Measurements from ENCODE around the gene HDLBP.

The HDLBP gene

GRCh38 chr2:241214766-241215165 lies 100.7 kb downstream of the HDLBP start:
- H3K4me3 ChIP-seq (ENCODE audit: low read depth, low read length): no peak overlapping the region

- H3K4me3 ChIP-seq (ENCODE audit: low read depth, low read length): no peak overlapping the region
These were observed 101.3 kb downstream of the HDLBP start for GRCh38 chr2:241214209-241214608.

GRCh38 chr2:241213567-241213966 lies 101.9 kb downstream of the HDLBP start:
- no peak overlapping the region for H3K4me3 ChIP-seq (ENCODE audit: low read depth, low read length)

- H3K4me3 ChIP-seq (ENCODE audit: low read depth, low read length): no peak overlapping the region
These were observed 102.4 kb downstream of the HDLBP start for GRCh38 chr2:241213041-241213440.

GRCh38 chr2:241211276-241211675 lies 104.2 kb downstream of the HDLBP start:
- H3K4me3 ChIP-seq (ENCODE audit: low read depth, low read length): no peak overlapping the region

- no peak overlapping the region for H3K4me3 ChIP-seq (ENCODE audit: low read depth, low read length)
These were observed 106.2 kb downstream of the HDLBP start for GRCh38 chr2:241209271-241209670.

- H3K4me3 ChIP-seq (ENCODE audit: low read depth, low read length): no peak overlapping the region
These were observed 107.4 kb downstream of the HDLBP start for GRCh38 chr2:241208058-241208457.

GRCh38 chr2:241207641-241208040 lies 107.8 kb downstream of the HDLBP start:
- no peak overlapping the region for H3K4me3 ChIP-seq (ENCODE audit: low read depth, low read length)

GRCh38 chr2:241207151-241207550 lies 108.3 kb downstream of the HDLBP start:
- H3K4me3 ChIP-seq (ENCODE audit: low read depth, low read length): no peak overlapping the region

- no peak overlapping the region for H3K4me3 ChIP-seq (ENCODE audit: low read depth, low read length)
These were observed 110.4 kb downstream of the HDLBP start for GRCh38 chr2:241205086-241205485.

- H3K4me3 ChIP-seq (ENCODE audit: low read depth, low read length): no peak overlapping the region
These were observed 111.0 kb downstream of the HDLBP start for GRCh38 chr2:241204490-241204889.

GRCh38 chr2:241204010-241204384 lies 111.5 kb downstream of the HDLBP start:
- H3K4me3 ChIP-seq (ENCODE audit: low read depth, low read length): no peak overlapping the region

- no peak overlapping the region for H3K4me3 ChIP-seq (ENCODE audit: low read depth, low read length)
These were observed 112.1 kb downstream of the HDLBP start for GRCh38 chr2:241203218-241204009.

GRCh38 chr2:241202681-241203080 lies 112.8 kb downstream of the HDLBP start:
- H3K4me3 ChIP-seq (ENCODE audit: low read depth, low read length): no peak overlapping the region

- H3K4me3 ChIP-seq (ENCODE audit: low read depth, low read length): no peak overlapping the region
These were observed 113.2 kb downstream of the HDLBP start for GRCh38 chr2:241202268-241202585.

GRCh38 chr2:241201445-241202267 lies 113.8 kb downstream of the HDLBP start:
- H3K4me3 ChIP-seq (ENCODE audit: low read depth, low read length): no peak overlapping the region

- no peak overlapping the region for H3K4me3 ChIP-seq (ENCODE audit: low read depth, low read length)
These were observed 114.6 kb downstream of the HDLBP start for GRCh38 chr2:241200822-241201395.

GRCh38 chr2:241199897-241200821 lies 115.3 kb downstream of the HDLBP start:
- no peak overlapping the region for H3K4me3 ChIP-seq (ENCODE audit: low read depth, low read length)

GRCh38 chr2:241199286-241199685 lies 116.2 kb downstream of the HDLBP start:
- H3K4me3 ChIP-seq (ENCODE audit: low read depth, low read length): no peak overlapping the region

GRCh38 chr2:241198381-241199279 lies 116.8 kb downstream of the HDLBP start:
- no peak overlapping the region for H3K4me3 ChIP-seq (ENCODE audit: low read depth, low read length)

All from iPS-11a (cell line).